GM04503 (cell line): ENCODE measurements around the gene TMEM266.

Experiments used
- DNase-seq: peaks from one replicate; pipeline ENCODE4 v3.0.0-alpha.2; 2012; ENCODE audit warnings: low read depth

Gene TMEM266

GRCh38 chr15:76239786-76240185, 180.0 kb downstream of the TMEM266 start:
- DNase-seq: no peak

- no peak for DNase-seq
These were observed 185.4 kb downstream of the TMEM266 start for GRCh38 chr15:76245072-76245610.

GRCh38 chr15:76251717-76252116, 191.9 kb downstream of the TMEM266 start:
- no peak for DNase-seq

- DNase-seq: no peak
These were observed 192.5 kb downstream of the TMEM266 start for GRCh38 chr15:76252249-76252648.

GRCh38 chr15:76253691-76254473, 194.1 kb downstream of the TMEM266 start:
- no peak for DNase-seq
